ENCODE measurements around the gene CNTNAP2.

The CNTNAP2 gene

GRCh38 chr7:148232784-148233183, 2116.2 kb downstream of the CNTNAP2 start:
- Histone ChIP-seq H2AFZ (ENCODE audit: low read depth) (no peak overlapping the region), H3K9ac (no peak overlapping the region), H4K20me1 (ENCODE audit: insufficient read depth) (no peaks in the 10 kb centered on the region), H3K36me3 (ENCODE audit: insufficient read depth) (no peaks in the 10 kb centered on the region), H3K4me1 (ENCODE audit: low read depth, poor library complexity, severe bottlenecking) (no peaks in the 10 kb centered on the region), H3K4me3 (IDR thresholded peaks at IDR 0.05; ENCODE audit: insufficient read depth, low read depth, low read length) (no peak overlapping the region), H3K27ac (no peak overlapping the region), H3K4me2 (no peak overlapping the region), H3K79me2 (ENCODE audit: insufficient read depth, low read depth) (no peaks in the 10 kb centered on the region), H3K27me3 (ENCODE audit: insufficient read depth, low read depth) (no peaks in the 10 kb centered on the region)
- no peak for TF ChIP-seq CTCF (conservative IDR thresholded peaks at IDR 0.05; ENCODE audit: low read depth, low read length)

- H3K4me3 ChIP-seq (IDR thresholded peaks at IDR 0.05; ENCODE audit: insufficient read depth, low read depth, low read length), result no peak overlapping the region
- H3K79me2 ChIP-seq (ENCODE audit: insufficient read depth, low read depth), result no peaks in the 10 kb centered on the region
- H3K27me3 ChIP-seq (ENCODE audit: insufficient read depth, low read depth), result no peaks in the 10 kb centered on the region
- H2AFZ ChIP-seq (ENCODE audit: low read depth), result no peak overlapping the region
- TF ChIP-seq CTCF (conservative IDR thresholded peaks at IDR 0.05; ENCODE audit: low read depth, low read length), result no peak
- no peaks in the 10 kb centered on the region for H4K20me1 ChIP-seq (ENCODE audit: insufficient read depth)
- no peak overlapping the region for H3K27ac ChIP-seq
- H3K4me2 ChIP-seq, result no peak overlapping the region
- H3K4me1 ChIP-seq (ENCODE audit: low read depth, poor library complexity, severe bottlenecking), result no peaks in the 10 kb centered on the region
- H3K9ac ChIP-seq, result no peak overlapping the region
- H3K36me3 ChIP-seq (ENCODE audit: insufficient read depth), result no peaks in the 10 kb centered on the region
These were observed 2118.1 kb downstream of the CNTNAP2 start for GRCh38 chr7:148234715-148235114.

GRCh38 chr7:148238761-148239325, 2122.2 kb downstream of the CNTNAP2 start:
- H3K79me2 ChIP-seq (ENCODE audit: insufficient read depth, low read depth), result no peaks in the 10 kb centered on the region
- H3K27ac ChIP-seq, result no peak overlapping the region
- H2AFZ ChIP-seq (ENCODE audit: low read depth), result no peak overlapping the region
- no peaks in the 10 kb centered on the region for H3K36me3 ChIP-seq (ENCODE audit: insufficient read depth)
- H3K4me3 ChIP-seq (IDR thresholded peaks at IDR 0.05; ENCODE audit: insufficient read depth, low read depth, low read length), result no peak overlapping the region
- H3K4me2 ChIP-seq, result no peak overlapping the region
- H3K27me3 ChIP-seq (ENCODE audit: insufficient read depth, low read depth), result no peaks in the 10 kb centered on the region
- TF ChIP-seq CTCF (conservative IDR thresholded peaks at IDR 0.05; ENCODE audit: low read depth, low read length), result no peak
- H4K20me1 ChIP-seq (ENCODE audit: insufficient read depth), result no peaks in the 10 kb centered on the region
- H3K9ac ChIP-seq, result no peak overlapping the region
- peaks cover 5% of the 10 kb centered on the region for H3K4me1 ChIP-seq (ENCODE audit: low read depth, poor library complexity, severe bottlenecking)

- Histone ChIP-seq H3K36me3 (ENCODE audit: insufficient read depth) (no peaks in the 10 kb centered on the region), H3K79me2 (ENCODE audit: insufficient read depth, low read depth) (no peaks in the 10 kb centered on the region), H4K20me1 (ENCODE audit: insufficient read depth) (no peaks in the 10 kb centered on the region), H3K4me2 (peak overlapping the region; percentile 33; the same call in 1 of the 2 replicates), H3K4me1 (ENCODE audit: low read depth, poor library complexity, severe bottlenecking) (peaks cover 5% of the 10 kb centered on the region), H3K27me3 (ENCODE audit: insufficient read depth, low read depth) (no peaks in the 10 kb centered on the region), H3K27ac (no peak overlapping the region), H3K9ac (no peak overlapping the region), H2AFZ (ENCODE audit: low read depth) (0 out of 2 replicates have a peak overlapping the region, but pooled peaks have one; percentile 36), H3K4me3 (IDR thresholded peaks at IDR 0.05; ENCODE audit: insufficient read depth, low read depth, low read length) (no peak overlapping the region)
- no peak for TF ChIP-seq CTCF (conservative IDR thresholded peaks at IDR 0.05; ENCODE audit: low read depth, low read length)
These were observed 2125.2 kb downstream of the CNTNAP2 start for GRCh38 chr7:148241700-148242293.

All from KMS-11 (cell line).